ENCODE data around the gene STKLD1. TPM values are rescaled to one million over a fixed set of nuclear protein-coding genes. Genes with fewer than 3 reads are reported as not detected.
"Not testable (repeated sequence)": the region's sequence is repeated elsewhere in the genome, so short reads cannot be mapped to it uniquely, and the experiment has no call there.

STKLD1 gene
- total and polyA plus RNA-seq, 4 donors, result 1.4 to 3.5 TPM; not detected in 2

DNA sequence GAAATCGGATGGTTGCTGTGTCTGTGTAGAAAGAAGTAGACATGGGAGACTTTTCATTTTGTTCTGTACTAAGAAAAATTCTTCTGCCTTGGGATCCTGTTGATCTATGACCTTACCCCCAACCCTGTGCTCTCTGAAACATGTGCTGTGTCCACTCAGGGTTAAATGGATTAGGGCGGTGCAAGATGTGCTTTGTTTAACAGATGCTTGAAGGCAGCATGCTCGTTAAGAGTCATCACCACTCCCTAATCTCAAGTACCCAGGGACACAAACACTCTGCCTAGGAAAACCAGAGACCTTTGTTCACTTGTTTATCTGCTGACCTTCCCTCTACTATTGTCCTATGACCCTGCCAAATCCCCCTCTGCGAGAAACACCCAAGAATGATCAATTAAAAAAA lies 15.3 kb downstream of the STKLD1 start:
- H3K36me3 ChIP-seq (ENCODE audit: control insufficient read depth in 1 of 2, insufficient read depth in 2 of 2, low read length in 1 of 2); H3K9me3 ChIP-seq (ENCODE audit: control insufficient read depth, low read length); H3K27ac ChIP-seq (ENCODE audit: low read depth in 1 of 2, low read length in 2 of 2); intact Hi-C loops (cut with DNase I); DNase-seq; H3K27me3 ChIP-seq (ENCODE audit: control insufficient read depth in 1 of 2, insufficient read depth in 2 of 2, low read length in 1 of 2); ATAC-seq (ENCODE audit: low FRiP score); H3K4me3 ChIP-seq (ENCODE audit: low read length in 2 of 2); H3K4me1 ChIP-seq (ENCODE audit: control insufficient read depth in 1 of 2, insufficient read depth in 2 of 2, low read length in 2 of 2): not testable (repeated sequence)
- 66 to 73% methylated on average over 2 to 3 of the region's 4 CpGs for WGBS, 2 donors

- H3K9me3 ChIP-seq (ENCODE audit: control insufficient read depth, low read length); H3K4me1 ChIP-seq (ENCODE audit: control insufficient read depth in 1 of 2, insufficient read depth in 2 of 2, low read length in 2 of 2); ATAC-seq (ENCODE audit: low FRiP score); DNase-seq; H3K27me3 ChIP-seq (ENCODE audit: control insufficient read depth in 1 of 2, insufficient read depth in 2 of 2, low read length in 1 of 2); H3K27ac ChIP-seq (ENCODE audit: low read depth in 1 of 2, low read length in 2 of 2); intact Hi-C loops (cut with DNase I); H3K36me3 ChIP-seq (ENCODE audit: control insufficient read depth in 1 of 2, insufficient read depth in 2 of 2, low read length in 1 of 2); H3K4me3 ChIP-seq (ENCODE audit: low read length in 2 of 2): not testable (repeated sequence)
- WGBS, 2 donors, result 95 to 96% methylated on average over 3 of the region's 3 CpGs
Measured at GRCh38 chr9:133392308-133392707, 16.1 kb downstream of the STKLD1 start.

DNA sequence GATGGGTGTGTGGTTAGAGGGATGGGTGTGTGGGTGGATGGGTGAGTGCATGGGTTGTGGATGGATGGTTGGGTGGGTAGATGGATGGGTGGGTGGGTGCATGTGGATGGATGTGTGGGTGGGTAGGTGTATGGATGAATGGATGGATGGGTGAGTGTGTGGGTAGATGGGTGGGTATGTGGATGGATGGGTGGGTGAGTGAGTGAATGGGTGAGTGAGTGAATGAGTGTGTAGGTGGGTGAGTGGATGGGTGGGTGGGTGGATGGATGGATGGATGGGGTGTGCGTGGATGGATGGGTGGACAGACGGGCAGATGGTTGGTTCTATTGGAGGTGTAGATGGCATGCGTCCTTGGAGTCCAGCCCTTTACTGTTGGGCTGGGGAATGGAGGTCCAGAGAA lies 17.2 kb downstream of the STKLD1 start:
- no peak for ATAC-seq (ENCODE audit: low FRiP score)
- Histone ChIP-seq H3K36me3 (ENCODE audit: control insufficient read depth in 1 of 2, insufficient read depth in 2 of 2, low read length in 1 of 2) (no peaks in the 10 kb centered on the region), H3K4me3 (ENCODE audit: low read length in 2 of 2) (no peak overlapping the region), H3K4me1 (ENCODE audit: control insufficient read depth in 1 of 2, insufficient read depth in 2 of 2, low read length in 2 of 2) (no peaks in the 10 kb centered on the region), H3K27ac (ENCODE audit: low read depth in 1 of 2, low read length in 2 of 2) (no peak overlapping the region), H3K9me3 (ENCODE audit: control insufficient read depth, low read length) (no peaks in the 10 kb centered on the region), H3K27me3 (ENCODE audit: control insufficient read depth in 1 of 2, insufficient read depth in 2 of 2, low read length in 1 of 2) (no peaks in the 10 kb centered on the region)
- DNase-seq, result no peak
- 85 to 89% methylated on average over 3 of the region's 3 CpGs for WGBS, 2 donors
- intact Hi-C loops (cut with DNase I), result no loop called here

GRCh38 chr9:133394687-133395271 lies 18.6 kb downstream of the STKLD1 start:
- H3K27me3 ChIP-seq (ENCODE audit: control insufficient read depth in 1 of 2, insufficient read depth in 2 of 2, low read length in 1 of 2), result no peaks in the 10 kb centered on the region
- H3K9me3 ChIP-seq (ENCODE audit: control insufficient read depth, low read length), result no peaks in the 10 kb centered on the region
- H3K27ac ChIP-seq (ENCODE audit: low read depth in 1 of 2, low read length in 2 of 2), result no peak overlapping the region
- intact Hi-C loops (cut with DNase I), result no loop called here
- no peaks in the 10 kb centered on the region for H3K36me3 ChIP-seq (ENCODE audit: control insufficient read depth in 1 of 2, insufficient read depth in 2 of 2, low read length in 1 of 2)
- DNase-seq, result no peak
- H3K4me1 ChIP-seq (ENCODE audit: control insufficient read depth in 1 of 2, insufficient read depth in 2 of 2, low read length in 2 of 2), result no peaks in the 10 kb centered on the region
- no peak for ATAC-seq (ENCODE audit: low FRiP score)
- H3K4me3 ChIP-seq (ENCODE audit: low read length in 2 of 2), result no peak overlapping the region
- WGBS, 2 donors, result 46 to 54% methylated on average over 8 of the region's 8 CpGs

DNA sequence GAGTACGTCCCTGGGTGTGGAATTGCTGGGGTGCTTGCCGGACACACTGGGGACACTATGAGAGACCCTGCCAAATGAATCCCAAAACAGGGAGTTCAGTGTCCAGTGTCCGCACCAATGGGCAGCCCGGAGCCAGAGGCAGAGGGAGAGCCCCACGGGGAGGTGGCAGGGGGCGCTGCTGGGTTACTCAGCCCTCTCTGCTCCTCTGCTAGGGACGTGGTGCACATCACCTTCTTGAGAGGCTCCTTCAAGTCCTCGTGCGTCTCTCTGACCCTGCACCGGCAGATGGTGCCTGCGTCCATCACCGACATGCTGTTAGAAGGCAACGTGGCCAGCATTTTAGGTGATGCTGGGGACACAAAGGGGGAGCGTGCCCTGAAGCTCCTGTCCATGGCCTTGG lies 20.8 kb downstream of the STKLD1 start:
- ATAC-seq (ENCODE audit: low FRiP score) (no peak), DNase-seq (no peak)
- 25 to 26% methylated on average over 13 to 14 of the region's 14 CpGs for WGBS, 2 donors
- no peaks in the 10 kb centered on the region for H3K27me3 ChIP-seq (ENCODE audit: control insufficient read depth in 1 of 2, insufficient read depth in 2 of 2, low read length in 1 of 2)
- H3K36me3 ChIP-seq (ENCODE audit: control insufficient read depth in 1 of 2, insufficient read depth in 2 of 2, low read length in 1 of 2), result no peaks in the 10 kb centered on the region
- H3K4me3 ChIP-seq (ENCODE audit: low read length in 2 of 2), result no peak overlapping the region
- H3K27ac ChIP-seq (ENCODE audit: low read depth in 1 of 2, low read length in 2 of 2), result no peak overlapping the region
- intact Hi-C loops (cut with DNase I), result no loop called here
- H3K4me1 ChIP-seq (ENCODE audit: control insufficient read depth in 1 of 2, insufficient read depth in 2 of 2, low read length in 2 of 2), result no peaks in the 10 kb centered on the region
- H3K9me3 ChIP-seq (ENCODE audit: control insufficient read depth, low read length), result no peaks in the 10 kb centered on the region

GRCh38 chr9:133397370-133397769 lies 21.2 kb downstream of the STKLD1 start:
- H3K9me3 ChIP-seq (ENCODE audit: control insufficient read depth, low read length), result no peaks in the 10 kb centered on the region
- no peak overlapping the region for H3K27ac ChIP-seq (ENCODE audit: low read depth in 1 of 2, low read length in 2 of 2)
- no peak for DNase-seq
- H3K27me3 ChIP-seq (ENCODE audit: control insufficient read depth in 1 of 2, insufficient read depth in 2 of 2, low read length in 1 of 2), result no peaks in the 10 kb centered on the region
- no peak overlapping the region for H3K4me3 ChIP-seq (ENCODE audit: low read length in 2 of 2)
- intact Hi-C loops (cut with DNase I), result no loop called here
- no peak for ATAC-seq (ENCODE audit: low FRiP score)
- 79 to 80% methylated on average over 6 of the region's 6 CpGs for WGBS, 2 donors
- no peaks in the 10 kb centered on the region for H3K4me1 ChIP-seq (ENCODE audit: control insufficient read depth in 1 of 2, insufficient read depth in 2 of 2, low read length in 2 of 2)
- H3K36me3 ChIP-seq (ENCODE audit: control insufficient read depth in 1 of 2, insufficient read depth in 2 of 2, low read length in 1 of 2), result no peaks in the 10 kb centered on the region

- DNase-seq, result no peak
- ATAC-seq (ENCODE audit: low FRiP score), result no peak
- 65 to 73% methylated on average over 9 of the region's 9 CpGs for WGBS, 2 donors
Measured at GRCh38 chr9:133397895-133398294, 21.7 kb downstream of the STKLD1 start.

DNA sequence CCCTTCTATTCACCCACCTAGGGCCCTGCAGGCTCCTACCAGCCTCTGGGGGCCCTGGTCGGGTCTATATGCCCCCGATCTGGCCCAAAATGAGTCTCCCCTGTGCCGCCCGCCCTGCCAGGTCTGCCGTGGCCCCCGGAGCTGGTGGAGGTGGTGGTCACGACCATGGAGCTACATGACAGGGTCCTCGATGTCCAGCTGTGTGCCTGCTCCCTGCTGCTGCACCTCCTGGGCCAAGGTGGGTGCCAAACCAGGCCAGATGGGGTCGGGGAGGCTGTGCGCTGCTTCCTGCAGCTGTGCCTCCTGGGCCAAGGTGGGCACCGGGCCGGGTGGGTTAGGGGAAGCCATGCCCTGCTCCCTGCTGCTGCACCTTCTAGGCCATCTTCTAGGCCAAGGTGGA lies 24.1 kb downstream of the STKLD1 start:
- H3K27me3 ChIP-seq (ENCODE audit: control insufficient read depth in 1 of 2, insufficient read depth in 2 of 2, low read length in 1 of 2), result no peaks in the 10 kb centered on the region
- H3K9me3 ChIP-seq (ENCODE audit: control insufficient read depth, low read length), result no peaks in the 10 kb centered on the region
- H3K4me1 ChIP-seq (ENCODE audit: control insufficient read depth in 1 of 2, insufficient read depth in 2 of 2, low read length in 2 of 2), result no peaks in the 10 kb centered on the region
- 88 to 90% methylated on average over 12 of the region's 12 CpGs for WGBS, 2 donors
- no peak for ATAC-seq (ENCODE audit: low FRiP score)
- H3K36me3 ChIP-seq (ENCODE audit: control insufficient read depth in 1 of 2, insufficient read depth in 2 of 2, low read length in 1 of 2), result no peaks in the 10 kb centered on the region
- intact Hi-C loops (cut with DNase I), result no loop called here
- no peak overlapping the region for H3K4me3 ChIP-seq (ENCODE audit: low read length in 2 of 2)
- no peak overlapping the region for H3K27ac ChIP-seq (ENCODE audit: low read depth in 1 of 2, low read length in 2 of 2)
- DNase-seq, result no peak

More at GRCh38 chr9:133397895-133398294, 21.7 kb downstream of the STKLD1 start:
- Histone ChIP-seq H3K4me1 (ENCODE audit: control insufficient read depth in 1 of 2, insufficient read depth in 2 of 2, low read length in 2 of 2) (no peaks in the 10 kb centered on the region), H3K27ac (ENCODE audit: low read depth in 1 of 2, low read length in 2 of 2) (no peak overlapping the region), H3K36me3 (ENCODE audit: control insufficient read depth in 1 of 2, insufficient read depth in 2 of 2, low read length in 1 of 2) (no peaks in the 10 kb centered on the region), H3K4me3 (ENCODE audit: low read length in 2 of 2) (no peak overlapping the region), H3K9me3 (ENCODE audit: control insufficient read depth, low read length) (no peaks in the 10 kb centered on the region), H3K27me3 (ENCODE audit: control insufficient read depth in 1 of 2, insufficient read depth in 2 of 2, low read length in 1 of 2) (no peaks in the 10 kb centered on the region)
- intact Hi-C loops (cut with DNase I), result no loop called here

DNA sequence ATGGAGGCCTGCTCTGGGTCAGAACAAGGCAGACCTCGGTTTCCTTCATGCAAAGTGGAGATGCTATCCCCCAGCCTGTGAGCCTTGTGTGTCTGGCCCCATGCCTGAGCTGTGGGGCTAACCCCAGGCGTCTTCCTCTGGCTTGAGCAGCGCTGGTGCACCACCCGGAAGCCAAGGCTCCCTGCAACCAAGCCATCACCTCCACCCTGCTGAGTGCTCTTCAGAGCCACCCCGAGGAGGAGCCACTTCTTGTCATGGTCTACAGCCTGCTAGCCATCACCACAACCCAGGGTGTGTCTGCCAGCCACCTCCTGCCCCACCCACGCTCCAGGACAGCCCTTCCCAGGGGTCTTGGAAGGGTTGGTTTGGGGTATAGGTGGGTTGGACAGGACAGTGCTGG lies 25.4 kb downstream of the STKLD1 start:
- intact Hi-C loops (cut with DNase I), result no loop called here
- Histone ChIP-seq H3K4me3 (ENCODE audit: low read length in 2 of 2) (no peak overlapping the region), H3K27me3 (ENCODE audit: control insufficient read depth in 1 of 2, insufficient read depth in 2 of 2, low read length in 1 of 2) (no peaks in the 10 kb centered on the region), H3K4me1 (ENCODE audit: control insufficient read depth in 1 of 2, insufficient read depth in 2 of 2, low read length in 2 of 2) (no peaks in the 10 kb centered on the region), H3K27ac (ENCODE audit: low read depth in 1 of 2, low read length in 2 of 2) (no peak overlapping the region), H3K36me3 (ENCODE audit: control insufficient read depth in 1 of 2, insufficient read depth in 2 of 2, low read length in 1 of 2) (no peaks in the 10 kb centered on the region), H3K9me3 (ENCODE audit: control insufficient read depth, low read length) (no peaks in the 10 kb centered on the region)
- 82 to 90% methylated on average over 6 of the region's 6 CpGs for WGBS, 2 donors
- DNase-seq, result no peak
- no peak for ATAC-seq (ENCODE audit: low FRiP score)

Data from aorta (tissue), 5 donors.